ENCODE data around the gene MAPK6. TPM values are rescaled to one million over a fixed set of nuclear protein-coding genes. Genes with fewer than 3 reads are reported as not detected.

The MAPK6 gene
- total RNA-seq, 1 experiment from 2014 or later: 83.2 TPM

GRCh38 chr15:52019394-52020220 is 588 bp downstream of the MAPK6 start:
- H3K4me1 Mint-ChIP-seq: peaks cover 52% of the 10 kb centered on the region

More at GRCh38 chr15:52019394-52020220, 588 bp downstream of the MAPK6 start:
- H3K4me3 Mint-ChIP-seq: peak overlapping the region; percentile 87
- H3K27ac Mint-ChIP-seq: peak overlapping the region; percentile 73
- ATAC-seq: peak; percentile 53
- TF ChIP-seq TEAD1 (CRISPR knock-in tag; IDR thresholded peaks at IDR 0.05) (no peak), TEAD4 (CRISPR knock-in tag; IDR thresholded peaks at IDR 0.05) (no peak), ZNF512 (CRISPR knock-in tag; IDR thresholded peaks at IDR 0.05; ENCODE audit: borderline replicate concordance) (no peak), PRDM15 (CRISPR knock-in tag; IDR thresholded peaks at IDR 0.05) (peak; percentile 46; the same call in 1 of the 2 replicates), AFF4 (CRISPR knock-in tag; IDR thresholded peaks at IDR 0.05; ENCODE audit: borderline replicate concordance) (no peak), ZNF232 (CRISPR knock-in tag; IDR thresholded peaks at IDR 0.05) (no peak), ELF4 (CRISPR knock-in tag; IDR thresholded peaks at IDR 0.05; ENCODE audit: low read depth) (no peak), ZNF671 (CRISPR knock-in tag; IDR thresholded peaks at IDR 0.05) (no peak), GTF2I (CRISPR knock-in tag; conservative IDR thresholded peaks at IDR 0.05) (no peak), ESRRA (CRISPR knock-in tag; IDR thresholded peaks at IDR 0.05; ENCODE audit: borderline replicate concordance) (no peak), ATF2 (CRISPR knock-in tag; IDR thresholded peaks at IDR 0.05; ENCODE audit: borderline replicate concordance, low read depth) (no peak), KAT7 (CRISPR knock-in tag; IDR thresholded peaks at IDR 0.05; ENCODE audit: borderline replicate concordance) (0 out of 2 replicates have a peak, but pooled peaks have one; percentile 41), AR (CRISPR knock-in tag; IDR thresholded peaks at IDR 0.05) (no peak), E2F5 (CRISPR knock-in tag; IDR thresholded peaks at IDR 0.05) (peak; percentile 36; the same call in 1 of the 2 replicates), MLX (CRISPR knock-in tag; IDR thresholded peaks at IDR 0.05) (no peak), ZNF138 (CRISPR knock-in tag; conservative IDR thresholded peaks at IDR 0.05) (no peak), NR2C2 (CRISPR knock-in tag; IDR thresholded peaks at IDR 0.05) (no peak)
- ChIA-PET CTCF (interaction anchor here (0.6 to 2.0 kb wide), 4 partner anchors 59 to 1518 kb away, joined by 3 to 8 read pairs (median 4); partner anchors contain the start of gene BCL2L10), POLR2A (interaction anchor here (0.6 kb wide), 1 partner anchor 282 kb away, joined by 3 read pairs; the partner anchor contains the start of gene LYSMD2)
- no peaks in the 10 kb centered on the region for H3K9me3 Mint-ChIP-seq
- peaks cover 9% of the 10 kb centered on the region for H3K27me3 Mint-ChIP-seq (ENCODE audit: low read depth)
- H3K36me3 Mint-ChIP-seq: no peaks in the 10 kb centered on the region
- DNase-seq (ENCODE audit: low spot score): peak; percentile 60

Data from WTC11 (cell line).